Liver (tissue), 9 donors: ENCODE data around the gene CCDC201. TPM values are rescaled to one million over a fixed set of nuclear protein-coding genes. Genes with fewer than 3 reads are reported as not detected.

Source experiments
- DNase-seq: peaks from one replicate; pipeline ENCODE4 v3.0.0-alpha.2; 2017; ENCODE audit warnings: low spot score
- H3K27ac ChIP-seq, 2 donors: one replicate each; pipeline ENCODE4 v1.7.0; 2013; ENCODE audit warnings: inconsistent platforms in 2 of 2, low read length in 2 of 2, control low read depth in 1 of 2, low read depth in 1 of 2, mild to moderate bottlenecking in 1 of 2
- H3K27me3 ChIP-seq, 4 donors: one replicate each; pipeline versions ENCODE4 v1.6.1 to v1.7.0; 2013; ENCODE audit warnings: low read length in 3 of 4, inconsistent platforms in 1 of 4, mild to moderate bottlenecking in 1 of 4, moderate library complexity in 1 of 4; ENCODE audit not compliant: control insufficient read depth in 4 of 4, insufficient read depth in 4 of 4
- H3K36me3 ChIP-seq, 4 donors: one replicate each; pipeline versions ENCODE4 v1.6.1 to v1.7.0; 2013; ENCODE audit warnings: low read length in 3 of 4, mild to moderate bottlenecking in 3 of 4, low read depth in 1 of 4, moderate library complexity in 1 of 4; ENCODE audit not compliant: control insufficient read depth in 4 of 4, insufficient read depth in 3 of 4
- H3K4me1 ChIP-seq, 4 donors: one replicate each; pipeline versions ENCODE4 v1.6.1 to v1.7.0; 2013; ENCODE audit warnings: low read length in 3 of 4, mild to moderate bottlenecking in 3 of 4, moderate library complexity in 1 of 4; ENCODE audit not compliant: control insufficient read depth in 4 of 4, insufficient read depth in 4 of 4
- H3K4me3 ChIP-seq, 3 donors: one replicate each; pipeline versions ENCODE4 v1.6.1 to v1.7.0; 2013; ENCODE audit warnings: low read length in 3 of 3, control low read depth in 1 of 3, low read depth in 1 of 3, mild to moderate bottlenecking in 1 of 3
- H3K9ac ChIP-seq, 2 donors: one replicate each; pipeline ENCODE4 v1.7.0; 2013; ENCODE audit warnings: low read length in 2 of 2, mild to moderate bottlenecking in 2 of 2, moderate library complexity in 2 of 2, control low read depth in 1 of 2, low read depth in 1 of 2
- H3K9me3 ChIP-seq, 4 donors: one replicate each; pipeline versions ENCODE4 v1.6.1 to v1.7.0; 2013; ENCODE audit warnings: low read length in 3 of 4; ENCODE audit not compliant: control insufficient read depth in 4 of 4
- ATF3 ChIP-seq: IDR thresholded peaks from 2 replicates; pipeline ENCODE4 v1.6.1; 2016; ENCODE audit warnings: antibody characterized with exemption
- CTCF ChIP-seq: fragments of 150-350 bp; IDR thresholded peaks from 2 replicates; pipeline ENCODE4 v1.5.1; 2017; ENCODE audit warnings: improper control_type of control experiment, low read depth, low read length; ENCODE audit not compliant: missing input control
- EGR1 ChIP-seq, 2 donors: IDR thresholded peaks; 2 replicates each; pipeline ENCODE4 v1.6.1; 2016 to 2018; ENCODE audit warnings: antibody characterized with exemption in 2 of 2, low read depth in 2 of 2
- FOXA1 ChIP-seq: IDR thresholded peaks from 2 replicates; pipeline ENCODE4 v1.6.1; 2016; ENCODE audit warnings: antibody characterized with exemption
- FOXA2 ChIP-seq: IDR thresholded peaks from 2 replicates; pipeline ENCODE4 v1.6.1; 2016; ENCODE audit warnings: antibody characterized with exemption
- GABPA ChIP-seq, 2 donors: IDR thresholded peaks in 1 of 2; conservative IDR thresholded peaks in 1 of 2; 2 replicates each; pipeline ENCODE4 v1.6.1; 2016; ENCODE audit warnings: antibody characterized with exemption in 2 of 2, mild to moderate bottlenecking in 1 of 2, moderate library complexity in 1 of 2
- HNF4A ChIP-seq, 2 donors: conservative IDR thresholded peaks; 2 replicates each; pipeline ENCODE4 v1.6.1; 2016; ENCODE audit warnings: antibody characterized with exemption in 2 of 2, mild to moderate bottlenecking in 2 of 2
- HNF4G ChIP-seq: IDR thresholded peaks from 2 replicates; pipeline ENCODE4 v1.6.1; 2016; ENCODE audit warnings: antibody characterized with exemption
- JUND ChIP-seq, 2 donors: IDR thresholded peaks; 2 replicates each; pipeline ENCODE4 v1.6.1; 2016; ENCODE audit warnings: antibody characterized with exemption in 2 of 2
- MAX ChIP-seq: IDR thresholded peaks from 2 replicates; pipeline ENCODE4 v1.6.1; 2016; ENCODE audit warnings: antibody characterized with exemption
- NR2F2 ChIP-seq: IDR thresholded peaks from 2 replicates; pipeline ENCODE4 v1.6.1; 2016; ENCODE audit warnings: antibody characterized with exemption
- RAD21 ChIP-seq, 2 donors: IDR thresholded peaks; 2 replicates each; pipeline ENCODE4 v1.6.1; 2016; ENCODE audit warnings: antibody characterized with exemption in 2 of 2, mild to moderate bottlenecking in 2 of 2
- REST ChIP-seq: IDR thresholded peaks from 2 replicates; pipeline ENCODE4 v1.6.1; 2016; ENCODE audit warnings: antibody characterized with exemption, mild to moderate bottlenecking
- RXRA ChIP-seq, 2 donors: IDR thresholded peaks; 2 replicates each; pipeline ENCODE4 v1.6.1; 2017 to 2018; ENCODE audit warnings: antibody characterized with exemption in 2 of 2, mild to moderate bottlenecking in 1 of 2
- SP1 ChIP-seq: IDR thresholded peaks from 2 replicates; pipeline ENCODE4 v1.6.1; 2018; ENCODE audit warnings: antibody characterized with exemption, mild to moderate bottlenecking
- TAF1 ChIP-seq: conservative IDR thresholded peaks from 2 replicates; pipeline ENCODE4 v1.6.1; 2016; ENCODE audit warnings: antibody characterized with exemption, mild to moderate bottlenecking
- YY1 ChIP-seq: IDR thresholded peaks from 2 replicates; pipeline ENCODE4 v1.6.1; 2016; ENCODE audit warnings: antibody characterized with exemption, mild to moderate bottlenecking
- ZBTB33 ChIP-seq: IDR thresholded peaks from 2 replicates; pipeline ENCODE4 v1.6.1; 2016; ENCODE audit warnings: antibody characterized with exemption
- WGBS: extraction: QIAGEN DNeasy Blood & Tissue Kit; methylation state at CpG from one replicate; pipeline ENCODE4 v1.1.7; 2013; 5-methylcytosine and 5-hydroxymethylcytosine counted together
- polyA plus RNA-seq, 2 donors: library from polyadenylated mRNA; stranded (reverse) in 1 of 2; unstranded in 1 of 2; fragments of 200-250 nt in 1 of 2; fragments of >200 nt in 1 of 2; fragmentation: Nextera tagmentation in 1 of 2; extraction: Ambion mirVana in 1 of 2; gene quantifications; one replicate each; pipeline versions ENCODE4 v1.2.1 to v1.2.3, GENCODE V29; 2013 to 2015
- total RNA-seq, 2 donors: library from RNA; depleted of rRNA; stranded (reverse); fragments of >200 nt; gene quantifications; one replicate each; pipeline ENCODE4 v1.2.3, GENCODE V29; 2014
- donor health status: healthy.
- donor health status: healthy.
- donor health status: healthy.
- donor health status: healthy.
- donor health status: healthy.

The CCDC201 gene
- total and polyA plus RNA-seq, 4 donors = not detected

GRCh38 chr7:45912972-45913371 is 40.1 kb upstream of the CCDC201 start:
- no peaks in the 10 kb centered on the region for H3K9me3 ChIP-seq
- H3K4me3 ChIP-seq = no peak overlapping the region
- no peak overlapping the region for H3K9ac ChIP-seq
- H3K27me3 ChIP-seq = no peaks in the 10 kb centered on the region
- no peak overlapping the region for H3K27ac ChIP-seq
- DNase-seq = no peak
- WGBS = 90% methylated on average over 7 of the region's 7 CpGs
- TF ChIP-seq FOXA1 = no peak
- no peak for TF ChIP-seq TAF1
- no peak for TF ChIP-seq HNF4A (conservative IDR thresholded peaks at IDR 0.05)
- TF ChIP-seq MAX = no peak
- TF ChIP-seq HNF4G = no peak
- no peak for TF ChIP-seq YY1
- no peak for TF ChIP-seq CTCF
- TF ChIP-seq ATF3 = no peak
- no peak for TF ChIP-seq SP1
- TF ChIP-seq NR2F2 = no peak
- TF ChIP-seq GABPA (IDR thresholded peaks at IDR 0.05 in 1 of 2, conservative IDR thresholded peaks at IDR 0.05 in 1 of 2) = no peak
- no peak for TF ChIP-seq FOXA2
- no peak for TF ChIP-seq EGR1 (IDR thresholded peaks at IDR 0.05; ENCODE audit: low read depth in 2 of 2)
- TF ChIP-seq JUND (IDR thresholded peaks at IDR 0.05) = no peak
- no peak for TF ChIP-seq RAD21 (IDR thresholded peaks at IDR 0.05)
- TF ChIP-seq ZBTB33 = no peak
- no peak for TF ChIP-seq REST
- no peak for TF ChIP-seq RXRA (IDR thresholded peaks at IDR 0.05)
- H3K36me3 ChIP-seq = peaks cover 0 to 6% (median under 1%) of the 10 kb centered on the region in 4 donors
- peaks cover 0 to 4% (median 2%) of the 10 kb centered on the region in 4 donors for H3K4me1 ChIP-seq
